BLaER1 treated with 17β-estradiol and CSF1 and Interleukin-3, amounts not matched to agents 10 nM and 100 nM (cell line): ENCODE measurements around the gene TTLL12.
A peak's percentile ranks its signal among the peaks of the same experiment; 100 is the strongest.

ENCODE experiments used
- H3K27ac ChIP-seq, 11 experiments: shearing (Covaris generic); formaldehyde crosslinking; 2 replicates each; pipeline ENCODE4 v1.8.1; 2022
- H3K27me3 ChIP-seq, 11 experiments: shearing (Covaris generic); formaldehyde crosslinking; 2 replicates each; pipeline ENCODE4 v1.8.1; 2022
- H3K36me3 ChIP-seq, 11 experiments: shearing (Covaris generic); formaldehyde crosslinking; 2 replicates each; pipeline ENCODE4 v1.8.1; 2022
- H3K4me1 ChIP-seq, 10 experiments: shearing (Covaris generic); formaldehyde crosslinking; 2 replicates each; pipeline ENCODE4 v1.8.1; 2022
- H3K4me2 ChIP-seq, 11 experiments: shearing (Covaris generic); formaldehyde crosslinking; 2 replicates each; pipeline ENCODE4 v1.8.1; 2022
- H3K4me3 ChIP-seq, 10 experiments: shearing (Covaris generic); formaldehyde crosslinking; 2 replicates each; pipeline ENCODE4 v1.8.1; 2022
- H3K9ac ChIP-seq, 11 experiments: shearing (Covaris generic); formaldehyde crosslinking; 2 replicates each; pipeline ENCODE4 v1.8.1; 2022
- H3K9me3 ChIP-seq, 11 experiments: shearing (Covaris generic); formaldehyde crosslinking; replicated peaks in 1 of 11; 2 replicates each; pipeline ENCODE4 v1.8.1; 2022
- H4K20me1 ChIP-seq, 11 experiments: shearing (Covaris generic); formaldehyde crosslinking; 2 replicates each; pipeline ENCODE4 v1.8.1; 2022
- Cebpa-rat ChIP-seq, 11 experiments: shearing (Covaris generic); IDR thresholded peaks; 2 replicates each; pipeline ENCODE4 v1.8.1; 2022

TTLL12 gene

GRCh38 chr22:43183496-43184277, 3.2 kb downstream of the TTLL12 start:
- H4K20me1 ChIP-seq, result peaks cover 0 to 72% (median 58%) of the 10 kb centered on the region in 11 experiments; a peak in 18 of 22 replicates
- peak overlapping the region; percentile 10 to 98 (median 36); a peak in 17 of 22 replicates for H3K4me2 ChIP-seq
- H3K4me1 ChIP-seq, result peaks cover 28 to 38% (median 35%) of the 10 kb centered on the region in 10 experiments
- H3K27ac ChIP-seq, result peak overlapping the region in 4 of 11 experiments; percentile 15 to 41 (median 24); a peak in 7 of 22 replicates
- peak overlapping the region in 6 of 11 experiments; percentile 9 to 48 (median 22); a peak in 6 of 22 replicates for H3K9ac ChIP-seq
- no peaks in the 10 kb centered on the region for H3K9me3 ChIP-seq
- no peak overlapping the region for H3K4me3 ChIP-seq
- no peak for TF ChIP-seq Cebpa-rat (IDR thresholded peaks at IDR 0.05)
- peaks cover 33 to 64% (median 51%) of the 10 kb centered on the region in 11 experiments for H3K36me3 ChIP-seq
- no peaks in the 10 kb centered on the region for H3K27me3 ChIP-seq

- no peak for TF ChIP-seq Cebpa-rat (IDR thresholded peaks at IDR 0.05)
- no peaks in the 10 kb centered on the region for H3K9me3 ChIP-seq
- H3K27ac ChIP-seq, result peak overlapping the region in 1 of 11 experiments; percentile 15; a peak in 1 of 22 replicates
- peaks cover 0 to 74% (median 58%) of the 10 kb centered on the region in 11 experiments; a peak in 18 of 22 replicates for H4K20me1 ChIP-seq
- 0 out of 22 replicates have a peak overlapping the region, but pooled peaks of 1 of the 11 experiments have one; percentile 1 for H3K9ac ChIP-seq
- H3K4me1 ChIP-seq, result peaks cover 28 to 35% (median 32%) of the 10 kb centered on the region in 10 experiments
- H3K4me3 ChIP-seq, result no peak overlapping the region
- H3K27me3 ChIP-seq, result no peaks in the 10 kb centered on the region
- no peak overlapping the region for H3K4me2 ChIP-seq
- H3K36me3 ChIP-seq, result peaks cover 36 to 72% (median 55%) of the 10 kb centered on the region in 11 experiments
Observed at GRCh38 chr22:43182726-43183125, 4.2 kb downstream of the TTLL12 start.

DNA sequence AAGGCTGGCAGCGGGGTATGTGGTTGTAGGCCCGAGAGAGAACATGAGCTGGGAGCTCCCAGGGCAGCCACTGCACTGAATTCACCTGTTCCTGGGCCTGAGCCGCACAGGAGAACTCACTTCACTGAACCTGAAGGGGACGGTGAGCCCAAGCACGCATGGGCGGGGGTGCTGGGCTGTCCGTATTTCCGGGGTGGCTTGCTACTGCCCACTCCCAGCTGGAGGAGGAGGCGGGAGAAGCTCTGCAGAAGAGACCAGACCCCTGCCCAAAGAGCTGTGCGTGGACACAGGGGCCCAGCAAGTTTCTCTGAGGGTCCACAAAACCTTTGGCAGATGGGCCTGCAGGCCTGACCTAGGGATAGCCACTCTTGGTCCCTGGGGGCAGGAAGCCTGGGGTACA, 4.8 kb downstream of the TTLL12 start:
- H3K36me3 ChIP-seq, result peaks cover 40 to 78% (median 61%) of the 10 kb centered on the region in 11 experiments
- H3K4me1 ChIP-seq, result peaks cover 26 to 34% (median 30%) of the 10 kb centered on the region in 10 experiments

DNA sequence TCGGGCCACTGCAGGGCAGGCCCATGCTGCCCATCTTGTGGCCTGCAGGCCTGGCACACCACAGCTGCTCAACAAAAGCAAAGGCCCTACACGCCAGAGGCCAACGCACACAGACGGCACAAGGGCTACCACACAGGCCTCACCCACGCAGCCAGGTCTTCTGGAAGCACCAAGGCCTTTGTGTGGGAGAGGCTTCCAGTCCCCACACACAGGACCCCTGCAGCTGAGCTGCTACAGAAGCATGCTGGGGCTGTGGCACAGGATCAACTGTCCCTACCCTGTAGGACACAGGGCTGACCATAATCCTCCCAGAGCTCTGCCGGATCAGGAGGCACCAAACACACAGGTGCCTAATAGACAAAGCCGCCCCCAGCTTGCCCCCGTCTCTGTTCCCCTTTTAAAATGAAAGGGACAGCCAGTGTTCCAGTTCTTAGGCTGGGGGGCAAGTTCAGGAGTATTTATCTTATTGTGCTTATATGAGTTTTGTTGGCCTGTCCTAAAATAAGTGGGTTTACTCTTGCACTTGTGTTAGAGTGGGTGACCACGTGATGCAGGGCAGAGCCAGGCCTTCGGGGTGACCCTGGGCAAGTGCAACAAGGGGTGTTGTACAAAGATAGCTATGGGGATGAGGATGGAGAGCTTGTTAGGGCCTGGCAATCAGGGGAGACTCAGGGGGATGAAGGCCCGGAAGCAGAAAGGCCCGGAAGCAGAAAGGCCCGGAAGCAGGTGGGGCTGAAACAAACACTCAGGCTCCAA, 5.4 kb downstream of the TTLL12 start:
- H3K4me1 ChIP-seq, result peaks cover 26 to 34% (median 30%) of the 10 kb centered on the region in 10 experiments
- peak overlapping the region in 2 of 11 experiments; percentile 9 to 29; a peak in 1 of 22 replicates for H3K9ac ChIP-seq
- peaks cover 40 to 84% (median 67%) of the 10 kb centered on the region in 11 experiments for H3K36me3 ChIP-seq
- H3K4me2 ChIP-seq, result no peak overlapping the region
- peaks cover 0 to 85% (median 61%) of the 10 kb centered on the region in 11 experiments; a peak in 18 of 22 replicates for H4K20me1 ChIP-seq
- H3K27ac ChIP-seq, result no peak overlapping the region
- H3K4me3 ChIP-seq, result no peak overlapping the region
- H3K27me3 ChIP-seq, result no peaks in the 10 kb centered on the region
- TF ChIP-seq Cebpa-rat (IDR thresholded peaks at IDR 0.05), result no peak
- no peaks in the 10 kb centered on the region for H3K9me3 ChIP-seq

More for the DNA sequence above, 4.8 kb downstream of the TTLL12 start:
- peaks cover 0 to 80% (median 61%) of the 10 kb centered on the region in 11 experiments; a peak in 18 of 22 replicates for H4K20me1 ChIP-seq
- no peak for TF ChIP-seq Cebpa-rat (IDR thresholded peaks at IDR 0.05)
- H3K4me3 ChIP-seq, result no peak overlapping the region
- H3K27me3 ChIP-seq, result no peaks in the 10 kb centered on the region
- H3K9me3 ChIP-seq, result no peaks in the 10 kb centered on the region
- H3K27ac ChIP-seq, result no peak overlapping the region
- H3K9ac ChIP-seq, result peak overlapping the region in 1 of 11 experiments; percentile 9; a peak in 1 of 22 replicates
- H3K4me2 ChIP-seq, result no peak overlapping the region

DNA sequence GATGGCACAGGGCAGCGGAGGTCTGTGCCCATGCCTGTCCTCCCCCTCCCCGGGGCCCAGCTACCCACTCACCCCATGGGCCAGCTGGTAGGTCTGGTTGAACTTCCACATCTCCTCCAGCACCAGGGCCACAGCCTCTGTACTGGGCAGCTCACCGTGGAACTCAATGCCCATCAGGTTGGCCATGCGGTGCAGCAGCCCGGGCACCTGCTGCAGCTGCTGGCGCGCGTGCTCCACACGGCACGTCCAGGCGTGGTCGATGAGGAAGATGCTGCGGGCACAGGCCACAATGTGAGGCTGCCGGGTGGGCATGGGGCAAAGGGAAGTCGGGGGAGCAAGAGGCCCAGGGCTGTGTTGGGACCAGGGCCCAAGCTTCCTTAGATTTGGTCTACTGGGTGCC, 6.3 kb downstream of the TTLL12 start:
- H3K4me1 ChIP-seq, result peaks cover 21 to 34% (median 30%) of the 10 kb centered on the region in 10 experiments
- no peak overlapping the region for H3K4me3 ChIP-seq
- no peak for TF ChIP-seq Cebpa-rat (IDR thresholded peaks at IDR 0.05)
- no peak overlapping the region for H3K27ac ChIP-seq
- H3K9ac ChIP-seq, result no peak overlapping the region
- H3K27me3 ChIP-seq, result no peaks in the 10 kb centered on the region
- H3K36me3 ChIP-seq, result peaks cover 47 to 92% (median 76%) of the 10 kb centered on the region in 11 experiments
- H4K20me1 ChIP-seq, result peaks cover 0 to 80% (median 57%) of the 10 kb centered on the region in 11 experiments; a peak in 18 of 22 replicates
- H3K4me2 ChIP-seq, result no peak overlapping the region
- H3K9me3 ChIP-seq, result no peaks in the 10 kb centered on the region

GRCh38 chr22:43179911-43180195, 7.1 kb downstream of the TTLL12 start:
- Histone ChIP-seq H4K20me1 (peaks cover 0 to 77% (median 52%) of the 10 kb centered on the region in 11 experiments; a peak in 17 of 22 replicates), H3K36me3 (peaks cover 55 to 98% (median 84%) of the 10 kb centered on the region in 11 experiments), H3K4me3 (no peak overlapping the region), H3K27me3 (no peaks in the 10 kb centered on the region), H3K4me1 (peaks cover 16 to 27% (median 25%) of the 10 kb centered on the region in 10 experiments), H3K9me3 (no peaks in the 10 kb centered on the region), H3K4me2 (no peak overlapping the region), H3K9ac (no peak overlapping the region), H3K27ac (no peak overlapping the region)
- no peak for TF ChIP-seq Cebpa-rat (IDR thresholded peaks at IDR 0.05)

GRCh38 chr22:43179146-43179910, 7.6 kb downstream of the TTLL12 start:
- peaks cover 59 to 98% (median 89%) of the 10 kb centered on the region in 11 experiments for H3K36me3 ChIP-seq
- H3K27me3 ChIP-seq, result no peaks in the 10 kb centered on the region
- H3K4me1 ChIP-seq, result peaks cover 10 to 22% (median 19%) of the 10 kb centered on the region in 10 experiments
- H3K9ac ChIP-seq, result no peak overlapping the region
- H3K27ac ChIP-seq, result no peak overlapping the region
- TF ChIP-seq Cebpa-rat (IDR thresholded peaks at IDR 0.05), result no peak
- peaks cover 0 to 77% (median 49%) of the 10 kb centered on the region in 11 experiments; a peak in 17 of 22 replicates for H4K20me1 ChIP-seq
- H3K4me3 ChIP-seq, result no peak overlapping the region
- no peaks in the 10 kb centered on the region for H3K9me3 ChIP-seq
- no peak overlapping the region for H3K4me2 ChIP-seq

DNA sequence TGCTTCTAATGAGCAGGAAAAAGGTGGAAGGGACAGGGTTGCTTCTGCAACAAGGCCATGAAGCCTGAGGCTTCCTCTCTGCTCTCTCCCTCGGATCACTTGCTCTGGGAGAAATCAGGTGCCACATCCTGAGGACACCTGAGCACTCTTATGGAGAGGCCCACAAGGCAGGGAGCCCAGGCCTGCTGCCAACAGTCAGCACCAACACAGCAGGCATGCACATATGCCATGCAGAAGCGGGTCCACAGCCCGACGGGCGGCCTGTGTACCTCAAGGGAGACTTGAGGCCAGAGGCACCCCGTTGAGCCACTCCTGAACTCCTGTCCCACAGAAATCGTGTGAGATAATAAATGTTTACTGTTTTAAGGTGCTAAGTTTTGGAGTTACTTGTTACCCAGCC, 9.5 kb downstream of the TTLL12 start:
- H4K20me1 ChIP-seq, result peaks cover 0 to 74% (median 32%) of the 10 kb centered on the region in 11 experiments; a peak in 17 of 22 replicates
- H3K4me1 ChIP-seq, result peaks cover 0 to 10% (median 7%) of the 10 kb centered on the region in 10 experiments; a peak in 13 of 20 replicates
- H3K9me3 ChIP-seq, result no peaks in the 10 kb centered on the region
- no peak overlapping the region for H3K4me2 ChIP-seq
- no peak overlapping the region for H3K9ac ChIP-seq
- no peaks in the 10 kb centered on the region for H3K27me3 ChIP-seq
- no peak overlapping the region for H3K4me3 ChIP-seq
- no peak overlapping the region for H3K27ac ChIP-seq
- TF ChIP-seq Cebpa-rat (IDR thresholded peaks at IDR 0.05), result no peak
- peaks cover 67 to 98% (median 95%) of the 10 kb centered on the region in 11 experiments for H3K36me3 ChIP-seq
